ENCODE measurements around the gene PNLIPRP2. TPM values are rescaled to one million over a fixed set of nuclear protein-coding genes. Genes with fewer than 3 reads are reported as not detected.

The PNLIPRP2 gene
- under 1 TPM; 0.64 to 0.79 TPM for total RNA-seq
- not detected for polyA plus RNA-seq (2013, experiment 1 of 2)
- polyA plus RNA-seq (2013, experiment 2 of 2), result not detected
- long read RNA-seq, experiment 1, partial matches to known transcripts, result 1 of 2 reads
- long read RNA-seq, experiment 1, other reads (novel, unspliced or antisense), result 1 of 2 reads
- long read RNA-seq, experiment 2, result 0 reads
- long read RNA-seq, experiment 3, partial matches to known transcripts, result 1 of 1 reads
- long read RNA-seq, experiment 3, other reads (novel, unspliced or antisense), result 0 of 1 reads
- long read RNA-seq, experiment 4, partial matches to known transcripts, result 2 of 2 reads
- long read RNA-seq, experiment 4, other reads (novel, unspliced or antisense), result 0 of 2 reads

DNA sequence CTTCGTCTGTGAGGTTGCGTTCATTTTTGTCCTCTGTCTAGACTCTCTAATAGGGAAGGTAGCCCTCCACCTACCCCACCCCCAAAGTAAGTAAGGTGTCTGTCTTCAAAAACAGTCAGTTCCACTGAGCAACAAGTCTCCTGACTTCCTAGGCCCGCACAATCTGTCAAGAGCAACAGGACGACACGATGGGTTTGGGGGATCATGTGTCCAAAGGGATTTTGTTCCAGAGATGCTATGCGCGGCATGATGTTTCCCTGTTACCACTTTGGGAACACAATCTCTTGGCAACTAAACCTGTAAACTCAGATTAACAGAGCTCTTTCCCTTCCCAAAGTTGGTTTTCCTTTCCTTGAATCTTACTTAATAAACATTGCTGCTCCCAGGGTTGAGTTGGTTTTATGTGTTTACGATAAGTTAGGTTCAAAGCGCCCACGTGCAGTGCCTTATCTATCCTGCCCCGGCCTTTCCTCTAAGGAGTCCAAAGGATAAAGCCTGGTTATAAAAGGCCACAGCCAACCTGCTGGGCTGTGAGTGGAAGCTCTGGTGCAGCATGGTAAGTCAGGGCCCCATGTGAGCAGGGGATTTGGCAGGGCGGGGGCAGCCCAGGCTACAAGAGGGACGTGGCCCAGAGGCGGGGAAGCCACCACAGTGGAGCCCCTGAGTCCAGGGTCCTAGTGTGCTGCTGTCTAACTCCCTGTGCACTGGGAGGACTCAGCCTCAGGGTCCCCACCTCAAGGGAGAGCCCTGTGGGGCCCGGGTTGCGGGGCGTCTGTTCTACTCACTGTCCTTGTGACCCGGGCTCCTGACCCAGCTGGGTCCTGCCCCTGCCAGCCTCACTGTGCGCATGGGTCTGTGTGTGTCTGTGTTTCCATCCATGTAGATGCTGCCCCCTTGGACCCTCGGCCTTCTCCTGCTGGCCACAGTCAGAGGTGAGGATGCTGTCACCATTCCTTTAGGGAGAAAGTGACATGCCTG lies at the start of gene PNLIPRP2:
Gene PNLIPRP2 (plus strand): TSS at position 531 of the 978 bp plus-strand sequence.
- H3K27ac ChIP-seq (ENCODE audit: low read depth, low read length), result no peak within 1 kb of the TSS
- Mint-ChIP-seq H3K4me3 (no peak within 1 kb of the TSS), H3K9me3 (no peaks in the 10 kb centered on the region), H3K36me3 (ENCODE audit: low read depth) (no peaks in the 10 kb centered on the region), H3K4me1 (peaks cover 5% of the 10 kb centered on the region), H3K27me3 (ENCODE audit: insufficient read depth) (peaks cover 6% of the 10 kb centered on the region), H3K27ac (no peak within 1 kb of the TSS)
- TF ChIP-seq, protein P1, sequence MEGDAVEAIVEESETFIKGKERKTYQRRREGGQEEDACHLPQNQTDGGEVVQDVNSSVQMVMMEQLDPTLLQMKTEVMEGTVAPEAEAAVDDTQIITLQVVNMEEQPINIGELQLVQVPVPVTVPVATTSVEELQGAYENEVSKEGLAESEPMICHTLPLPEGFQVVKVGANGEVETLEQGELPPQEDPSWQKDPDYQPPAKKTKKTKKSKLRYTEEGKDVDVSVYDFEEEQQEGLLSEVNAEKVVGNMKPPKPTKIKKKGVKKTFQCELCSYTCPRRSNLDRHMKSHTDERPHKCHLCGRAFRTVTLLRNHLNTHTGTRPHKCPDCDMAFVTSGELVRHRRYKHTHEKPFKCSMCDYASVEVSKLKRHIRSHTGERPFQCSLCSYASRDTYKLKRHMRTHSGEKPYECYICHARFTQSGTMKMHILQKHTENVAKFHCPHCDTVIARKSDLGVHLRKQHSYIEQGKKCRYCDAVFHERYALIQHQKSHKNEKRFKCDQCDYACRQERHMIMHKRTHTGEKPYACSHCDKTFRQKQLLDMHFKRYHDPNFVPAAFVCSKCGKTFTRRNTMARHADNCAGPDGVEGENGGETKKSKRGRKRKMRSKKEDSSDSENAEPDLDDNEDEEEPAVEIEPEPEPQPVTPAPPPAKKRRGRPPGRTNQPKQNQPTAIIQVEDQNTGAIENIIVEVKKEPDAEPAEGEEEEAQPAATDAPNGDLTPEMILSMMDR (conservative IDR thresholded peaks at IDR 0.05), result no peak
- H3K9me3 ChIP-seq (ENCODE audit: control insufficient read depth, low read length), result no peaks in the 10 kb centered on the region
- H3K36me3 ChIP-seq (ENCODE audit: control insufficient read depth, insufficient read depth, low read length), result no peaks in the 10 kb centered on the region
- no peaks in the 10 kb centered on the region for H3K4me1 ChIP-seq (ENCODE audit: control insufficient read depth, insufficient read depth, low read length)
- H3K9ac ChIP-seq (ENCODE audit: extremely low read depth, low read length, poor library complexity, severe bottlenecking), result no peak within 1 kb of the TSS
- 89 to 94% methylated on average over 11 to 20 of the region's 20 CpGs for WGBS, 2 experiments (ENCODE audit: insufficient coverage in 1 of 2, insufficient read length in 1 of 2)
- no peak for DNase-seq
- H3K27me3 ChIP-seq (ENCODE audit: control insufficient read depth, insufficient read depth, low read length, poor library complexity, severe bottlenecking), result no peaks in the 10 kb centered on the region
- H3K4me3 ChIP-seq (ENCODE audit: low read length), result no peak within 1 kb of the TSS

DNA sequence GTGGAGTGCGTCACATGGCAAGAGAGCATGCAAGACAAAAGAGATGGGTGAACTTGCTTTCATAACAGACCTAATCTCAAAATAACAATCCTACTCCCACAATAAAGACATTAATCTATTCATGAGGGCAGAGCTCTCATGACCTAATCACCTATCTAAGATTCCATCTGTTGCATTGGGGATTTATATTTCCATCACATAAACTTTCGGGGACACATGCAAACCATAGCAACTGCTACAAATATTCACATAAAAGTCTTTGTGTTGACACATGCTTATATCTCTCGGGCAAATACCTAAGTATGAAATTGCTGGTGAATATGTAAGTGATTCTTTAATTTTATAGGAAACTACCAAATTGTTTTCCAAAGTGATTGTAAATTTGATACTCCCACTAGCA lies 46.0 kb upstream of the PNLIPRP2 start:
- no peak overlapping the region for H3K9ac ChIP-seq (ENCODE audit: extremely low read depth, low read length, poor library complexity, severe bottlenecking)
- no peaks in the 10 kb centered on the region for H3K9me3 Mint-ChIP-seq

More for the DNA sequence above, 46.0 kb upstream of the PNLIPRP2 start:
- TF ChIP-seq, protein P1 (conservative IDR thresholded peaks at IDR 0.05), result no peak
- no peaks in the 10 kb centered on the region for H3K9me3 ChIP-seq (ENCODE audit: control insufficient read depth, low read length)
- H3K4me3 Mint-ChIP-seq, result no peak overlapping the region
- no peak overlapping the region for H3K27ac Mint-ChIP-seq
- H3K27ac ChIP-seq (ENCODE audit: low read depth, low read length), result no peak overlapping the region
- DNase-seq, result no peak
- no peaks in the 10 kb centered on the region for H3K36me3 Mint-ChIP-seq (ENCODE audit: low read depth)
- H3K4me1 ChIP-seq (ENCODE audit: control insufficient read depth, insufficient read depth, low read length), result no peaks in the 10 kb centered on the region
- H3K36me3 ChIP-seq (ENCODE audit: control insufficient read depth, insufficient read depth, low read length), result no peaks in the 10 kb centered on the region
- 98 to 100% methylated on average over 2 to 3 of the region's 3 CpGs for WGBS, 2 experiments (ENCODE audit: insufficient coverage in 1 of 2, insufficient read length in 1 of 2)
- no peaks in the 10 kb centered on the region for H3K27me3 Mint-ChIP-seq (ENCODE audit: insufficient read depth)
- no peak overlapping the region for H3K4me3 ChIP-seq (ENCODE audit: low read length)
- H3K27me3 ChIP-seq (ENCODE audit: control insufficient read depth, insufficient read depth, low read length, poor library complexity, severe bottlenecking), result no peaks in the 10 kb centered on the region
- H3K4me1 Mint-ChIP-seq, result no peaks in the 10 kb centered on the region

Measured in endodermal cell (in vitro differentiated cells).